Transverse colon (tissue), 4 donors: ENCODE data around the gene RABGAP1L.

Experiments used
- EP300 ChIP-seq: sonication (generic); formaldehyde crosslinking; IDR thresholded peaks from one replicate; pipeline ENCODE4 v1.6.1; 2017; ENCODE audit warnings: antibody characterized with exemption, low read depth
- POLR2A ChIP-seq: fragments of 450-650 bp; IDR thresholded peaks from one replicate; pipeline ENCODE4 v1.6.1; 2016; ENCODE audit warnings: antibody characterized with exemption, mild to moderate bottlenecking, moderate library complexity
- POLR2AphosphoS5 ChIP-seq, 3 donors: sonication (generic); formaldehyde crosslinking; IDR thresholded peaks; one replicate each; pipeline ENCODE4 v1.6.1; 2016; ENCODE audit warnings: antibody characterized with exemption in 3 of 3
- TF ChIP-seq, protein P1 (sequence below), 5 experiments: fragments of 200-600 bp in 3 of 5; fragments of 450-650 bp in 2 of 5; sonication (generic) in 3 of 5; IDR thresholded peaks; 1 replicate in 2 of 5; 2 replicates in 3 of 5; pipeline ENCODE4 v1.5.1; 2016 to 2017; ENCODE audit warnings: antibody characterized with exemption in 5 of 5, inconsistent platforms in 3 of 5, mild to moderate bottlenecking in 2 of 5, moderate library complexity in 1 of 5

DNA sequence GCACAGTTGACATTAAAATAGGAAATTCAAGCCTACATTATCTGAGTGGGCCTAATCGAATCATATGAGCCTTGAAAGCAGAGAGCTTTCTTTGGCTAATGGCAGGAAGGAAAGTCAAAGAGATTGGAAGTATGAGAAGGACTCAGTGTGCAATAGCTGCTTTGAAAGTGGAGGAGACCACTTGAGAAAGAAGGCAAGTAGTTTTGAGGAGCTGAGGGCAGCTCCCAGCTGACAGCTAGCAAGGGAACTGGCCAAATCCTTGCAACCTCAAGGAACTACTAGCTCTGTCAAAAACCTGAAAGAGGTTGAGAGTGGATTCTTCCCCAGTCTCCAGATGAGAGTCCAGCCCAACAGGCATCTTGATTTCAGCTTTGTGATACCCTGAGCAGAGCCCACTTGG, 691.4 kb downstream of the RABGAP1L start:
- TF ChIP-seq, protein P1, sequence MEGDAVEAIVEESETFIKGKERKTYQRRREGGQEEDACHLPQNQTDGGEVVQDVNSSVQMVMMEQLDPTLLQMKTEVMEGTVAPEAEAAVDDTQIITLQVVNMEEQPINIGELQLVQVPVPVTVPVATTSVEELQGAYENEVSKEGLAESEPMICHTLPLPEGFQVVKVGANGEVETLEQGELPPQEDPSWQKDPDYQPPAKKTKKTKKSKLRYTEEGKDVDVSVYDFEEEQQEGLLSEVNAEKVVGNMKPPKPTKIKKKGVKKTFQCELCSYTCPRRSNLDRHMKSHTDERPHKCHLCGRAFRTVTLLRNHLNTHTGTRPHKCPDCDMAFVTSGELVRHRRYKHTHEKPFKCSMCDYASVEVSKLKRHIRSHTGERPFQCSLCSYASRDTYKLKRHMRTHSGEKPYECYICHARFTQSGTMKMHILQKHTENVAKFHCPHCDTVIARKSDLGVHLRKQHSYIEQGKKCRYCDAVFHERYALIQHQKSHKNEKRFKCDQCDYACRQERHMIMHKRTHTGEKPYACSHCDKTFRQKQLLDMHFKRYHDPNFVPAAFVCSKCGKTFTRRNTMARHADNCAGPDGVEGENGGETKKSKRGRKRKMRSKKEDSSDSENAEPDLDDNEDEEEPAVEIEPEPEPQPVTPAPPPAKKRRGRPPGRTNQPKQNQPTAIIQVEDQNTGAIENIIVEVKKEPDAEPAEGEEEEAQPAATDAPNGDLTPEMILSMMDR (IDR thresholded peaks at IDR 0.05), result no peak
- TF ChIP-seq POLR2AphosphoS5 (IDR thresholded peaks at IDR 0.05) (no peak), EP300 (no peak), POLR2A (no peak)
